ENCODE results near the gene LRP6. TPM values are rescaled to one million over a fixed set of nuclear protein-coding genes. Genes with fewer than 3 reads are reported as not detected.

Gene LRP6
- total and polyA plus RNA-seq, 2 experiments from 2014 or later, result 29.1 to 73.8 TPM

DNA sequence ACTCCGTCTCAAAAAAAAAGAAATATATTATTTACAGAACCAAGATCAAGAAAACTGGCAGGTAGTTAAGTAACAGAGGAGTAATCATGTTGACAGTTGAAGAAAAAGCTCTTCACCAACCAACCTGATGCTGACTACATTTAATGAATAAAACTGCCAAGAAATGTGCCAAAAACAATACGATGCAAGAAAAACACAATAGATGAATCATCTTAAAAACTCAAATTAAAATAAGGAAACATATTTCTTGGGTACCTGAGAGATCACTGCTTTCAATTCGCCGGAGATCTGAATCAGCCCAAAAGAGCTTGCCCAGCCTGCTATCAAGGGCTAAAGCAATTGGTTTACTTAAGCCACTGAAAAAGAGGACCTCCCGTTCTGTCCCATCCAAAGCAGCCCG, 119.7 kb downstream of the LRP6 start:
- H3K36me3 Mint-ChIP-seq (ENCODE audit: low read depth), result peaks cover 46% of the 10 kb centered on the region

More for the DNA sequence above, 119.7 kb downstream of the LRP6 start:
- Mint-ChIP-seq H3K27ac (no peak overlapping the region), H3K4me1 (no peaks in the 10 kb centered on the region), H3K9me3 (no peaks in the 10 kb centered on the region), H3K4me3 (no peak overlapping the region), H3K27me3 (ENCODE audit: insufficient read depth, low read depth, poor library complexity) (no peaks in the 10 kb centered on the region)
- DNase-seq (ENCODE audit: low spot score), result no peak
- H4K20me1 ChIP-seq (replicated peaks; ENCODE audit: insufficient read depth), result no peaks in the 10 kb centered on the region
- H3F3A ChIP-seq (replicated peaks; ENCODE audit: low read depth), result 0 out of 2 replicates have a peak, but pooled peaks cover 2% of the 10 kb centered on the region
- no peak overlapping the region for H3K4me2 ChIP-seq
- no peaks in the 10 kb centered on the region for H3K9me2 ChIP-seq (ENCODE audit: insufficient read depth)
- no peak overlapping the region for H3K27ac ChIP-seq (ENCODE audit: low read depth)
- no peak overlapping the region for H3K4me3 ChIP-seq
- no peak overlapping the region for H2AFZ ChIP-seq
- H3K27me3 ChIP-seq (ENCODE audit: insufficient read depth), result no peaks in the 10 kb centered on the region
- no peak for ATAC-seq
- H3K79me2 ChIP-seq (replicated peaks; ENCODE audit: insufficient read depth), result no peaks in the 10 kb centered on the region; the same call in 1 of the 2 replicates
- H3K36me3 ChIP-seq (ENCODE audit: insufficient read depth), result peaks cover 28% of the 10 kb centered on the region; the same call in 1 of the 2 replicates
- H3K4me1 ChIP-seq (ENCODE audit: insufficient read depth), result no peaks in the 10 kb centered on the region
- TF ChIP-seq, protein P1, sequence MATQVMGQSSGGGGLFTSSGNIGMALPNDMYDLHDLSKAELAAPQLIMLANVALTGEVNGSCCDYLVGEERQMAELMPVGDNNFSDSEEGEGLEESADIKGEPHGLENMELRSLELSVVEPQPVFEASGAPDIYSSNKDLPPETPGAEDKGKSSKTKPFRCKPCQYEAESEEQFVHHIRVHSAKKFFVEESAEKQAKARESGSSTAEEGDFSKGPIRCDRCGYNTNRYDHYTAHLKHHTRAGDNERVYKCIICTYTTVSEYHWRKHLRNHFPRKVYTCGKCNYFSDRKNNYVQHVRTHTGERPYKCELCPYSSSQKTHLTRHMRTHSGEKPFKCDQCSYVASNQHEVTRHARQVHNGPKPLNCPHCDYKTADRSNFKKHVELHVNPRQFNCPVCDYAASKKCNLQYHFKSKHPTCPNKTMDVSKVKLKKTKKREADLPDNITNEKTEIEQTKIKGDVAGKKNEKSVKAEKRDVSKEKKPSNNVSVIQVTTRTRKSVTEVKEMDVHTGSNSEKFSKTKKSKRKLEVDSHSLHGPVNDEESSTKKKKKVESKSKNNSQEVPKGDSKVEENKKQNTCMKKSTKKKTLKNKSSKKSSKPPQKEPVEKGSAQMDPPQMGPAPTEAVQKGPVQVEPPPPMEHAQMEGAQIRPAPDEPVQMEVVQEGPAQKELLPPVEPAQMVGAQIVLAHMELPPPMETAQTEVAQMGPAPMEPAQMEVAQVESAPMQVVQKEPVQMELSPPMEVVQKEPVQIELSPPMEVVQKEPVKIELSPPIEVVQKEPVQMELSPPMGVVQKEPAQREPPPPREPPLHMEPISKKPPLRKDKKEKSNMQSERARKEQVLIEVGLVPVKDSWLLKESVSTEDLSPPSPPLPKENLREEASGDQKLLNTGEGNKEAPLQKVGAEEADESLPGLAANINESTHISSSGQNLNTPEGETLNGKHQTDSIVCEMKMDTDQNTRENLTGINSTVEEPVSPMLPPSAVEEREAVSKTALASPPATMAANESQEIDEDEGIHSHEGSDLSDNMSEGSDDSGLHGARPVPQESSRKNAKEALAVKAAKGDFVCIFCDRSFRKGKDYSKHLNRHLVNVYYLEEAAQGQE (IDR thresholded peaks at IDR 0.05; ENCODE audit: unreplicated experiment), result no peak
- TF ChIP-seq STAT1 (IDR thresholded peaks at IDR 0.05; ENCODE audit: unreplicated experiment) (no peak), EZH2 (IDR thresholded peaks at IDR 0.05; ENCODE audit: low read depth, unreplicated experiment) (no peak), NANOG (IDR thresholded peaks at IDR 0.05; ENCODE audit: borderline replicate concordance) (no peak), ZNF331 (CRISPR knock-in tag; IDR thresholded peaks at IDR 0.05; ENCODE audit: low read depth) (no peak), EZH2phosphoT487 (IDR thresholded peaks at IDR 0.05; ENCODE audit: unreplicated experiment) (no peak), CREB1 (CRISPR knock-in tag; IDR thresholded peaks at IDR 0.05; ENCODE audit: low read depth) (no peak), ZNF114 (CRISPR knock-in tag; IDR thresholded peaks at IDR 0.05) (no peak), POLR2AphosphoS5 (IDR thresholded peaks at IDR 0.05; ENCODE audit: low read depth) (no peak), JUNB (IDR thresholded peaks at IDR 0.05; ENCODE audit: unreplicated experiment) (no peak)
- TF ChIP-seq, protein P2, sequence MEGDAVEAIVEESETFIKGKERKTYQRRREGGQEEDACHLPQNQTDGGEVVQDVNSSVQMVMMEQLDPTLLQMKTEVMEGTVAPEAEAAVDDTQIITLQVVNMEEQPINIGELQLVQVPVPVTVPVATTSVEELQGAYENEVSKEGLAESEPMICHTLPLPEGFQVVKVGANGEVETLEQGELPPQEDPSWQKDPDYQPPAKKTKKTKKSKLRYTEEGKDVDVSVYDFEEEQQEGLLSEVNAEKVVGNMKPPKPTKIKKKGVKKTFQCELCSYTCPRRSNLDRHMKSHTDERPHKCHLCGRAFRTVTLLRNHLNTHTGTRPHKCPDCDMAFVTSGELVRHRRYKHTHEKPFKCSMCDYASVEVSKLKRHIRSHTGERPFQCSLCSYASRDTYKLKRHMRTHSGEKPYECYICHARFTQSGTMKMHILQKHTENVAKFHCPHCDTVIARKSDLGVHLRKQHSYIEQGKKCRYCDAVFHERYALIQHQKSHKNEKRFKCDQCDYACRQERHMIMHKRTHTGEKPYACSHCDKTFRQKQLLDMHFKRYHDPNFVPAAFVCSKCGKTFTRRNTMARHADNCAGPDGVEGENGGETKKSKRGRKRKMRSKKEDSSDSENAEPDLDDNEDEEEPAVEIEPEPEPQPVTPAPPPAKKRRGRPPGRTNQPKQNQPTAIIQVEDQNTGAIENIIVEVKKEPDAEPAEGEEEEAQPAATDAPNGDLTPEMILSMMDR (conservative IDR thresholded peaks at IDR 0.05; ENCODE audit: low read depth in 2 of 2), result no peak
- TF ChIP-seq, protein P3, sequence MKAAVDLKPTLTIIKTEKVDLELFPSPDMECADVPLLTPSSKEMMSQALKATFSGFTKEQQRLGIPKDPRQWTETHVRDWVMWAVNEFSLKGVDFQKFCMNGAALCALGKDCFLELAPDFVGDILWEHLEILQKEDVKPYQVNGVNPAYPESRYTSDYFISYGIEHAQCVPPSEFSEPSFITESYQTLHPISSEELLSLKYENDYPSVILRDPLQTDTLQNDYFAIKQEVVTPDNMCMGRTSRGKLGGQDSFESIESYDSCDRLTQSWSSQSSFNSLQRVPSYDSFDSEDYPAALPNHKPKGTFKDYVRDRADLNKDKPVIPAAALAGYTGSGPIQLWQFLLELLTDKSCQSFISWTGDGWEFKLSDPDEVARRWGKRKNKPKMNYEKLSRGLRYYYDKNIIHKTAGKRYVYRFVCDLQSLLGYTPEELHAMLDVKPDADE (IDR thresholded peaks at IDR 0.05), result no peak
- TF ChIP-seq, protein P4, sequence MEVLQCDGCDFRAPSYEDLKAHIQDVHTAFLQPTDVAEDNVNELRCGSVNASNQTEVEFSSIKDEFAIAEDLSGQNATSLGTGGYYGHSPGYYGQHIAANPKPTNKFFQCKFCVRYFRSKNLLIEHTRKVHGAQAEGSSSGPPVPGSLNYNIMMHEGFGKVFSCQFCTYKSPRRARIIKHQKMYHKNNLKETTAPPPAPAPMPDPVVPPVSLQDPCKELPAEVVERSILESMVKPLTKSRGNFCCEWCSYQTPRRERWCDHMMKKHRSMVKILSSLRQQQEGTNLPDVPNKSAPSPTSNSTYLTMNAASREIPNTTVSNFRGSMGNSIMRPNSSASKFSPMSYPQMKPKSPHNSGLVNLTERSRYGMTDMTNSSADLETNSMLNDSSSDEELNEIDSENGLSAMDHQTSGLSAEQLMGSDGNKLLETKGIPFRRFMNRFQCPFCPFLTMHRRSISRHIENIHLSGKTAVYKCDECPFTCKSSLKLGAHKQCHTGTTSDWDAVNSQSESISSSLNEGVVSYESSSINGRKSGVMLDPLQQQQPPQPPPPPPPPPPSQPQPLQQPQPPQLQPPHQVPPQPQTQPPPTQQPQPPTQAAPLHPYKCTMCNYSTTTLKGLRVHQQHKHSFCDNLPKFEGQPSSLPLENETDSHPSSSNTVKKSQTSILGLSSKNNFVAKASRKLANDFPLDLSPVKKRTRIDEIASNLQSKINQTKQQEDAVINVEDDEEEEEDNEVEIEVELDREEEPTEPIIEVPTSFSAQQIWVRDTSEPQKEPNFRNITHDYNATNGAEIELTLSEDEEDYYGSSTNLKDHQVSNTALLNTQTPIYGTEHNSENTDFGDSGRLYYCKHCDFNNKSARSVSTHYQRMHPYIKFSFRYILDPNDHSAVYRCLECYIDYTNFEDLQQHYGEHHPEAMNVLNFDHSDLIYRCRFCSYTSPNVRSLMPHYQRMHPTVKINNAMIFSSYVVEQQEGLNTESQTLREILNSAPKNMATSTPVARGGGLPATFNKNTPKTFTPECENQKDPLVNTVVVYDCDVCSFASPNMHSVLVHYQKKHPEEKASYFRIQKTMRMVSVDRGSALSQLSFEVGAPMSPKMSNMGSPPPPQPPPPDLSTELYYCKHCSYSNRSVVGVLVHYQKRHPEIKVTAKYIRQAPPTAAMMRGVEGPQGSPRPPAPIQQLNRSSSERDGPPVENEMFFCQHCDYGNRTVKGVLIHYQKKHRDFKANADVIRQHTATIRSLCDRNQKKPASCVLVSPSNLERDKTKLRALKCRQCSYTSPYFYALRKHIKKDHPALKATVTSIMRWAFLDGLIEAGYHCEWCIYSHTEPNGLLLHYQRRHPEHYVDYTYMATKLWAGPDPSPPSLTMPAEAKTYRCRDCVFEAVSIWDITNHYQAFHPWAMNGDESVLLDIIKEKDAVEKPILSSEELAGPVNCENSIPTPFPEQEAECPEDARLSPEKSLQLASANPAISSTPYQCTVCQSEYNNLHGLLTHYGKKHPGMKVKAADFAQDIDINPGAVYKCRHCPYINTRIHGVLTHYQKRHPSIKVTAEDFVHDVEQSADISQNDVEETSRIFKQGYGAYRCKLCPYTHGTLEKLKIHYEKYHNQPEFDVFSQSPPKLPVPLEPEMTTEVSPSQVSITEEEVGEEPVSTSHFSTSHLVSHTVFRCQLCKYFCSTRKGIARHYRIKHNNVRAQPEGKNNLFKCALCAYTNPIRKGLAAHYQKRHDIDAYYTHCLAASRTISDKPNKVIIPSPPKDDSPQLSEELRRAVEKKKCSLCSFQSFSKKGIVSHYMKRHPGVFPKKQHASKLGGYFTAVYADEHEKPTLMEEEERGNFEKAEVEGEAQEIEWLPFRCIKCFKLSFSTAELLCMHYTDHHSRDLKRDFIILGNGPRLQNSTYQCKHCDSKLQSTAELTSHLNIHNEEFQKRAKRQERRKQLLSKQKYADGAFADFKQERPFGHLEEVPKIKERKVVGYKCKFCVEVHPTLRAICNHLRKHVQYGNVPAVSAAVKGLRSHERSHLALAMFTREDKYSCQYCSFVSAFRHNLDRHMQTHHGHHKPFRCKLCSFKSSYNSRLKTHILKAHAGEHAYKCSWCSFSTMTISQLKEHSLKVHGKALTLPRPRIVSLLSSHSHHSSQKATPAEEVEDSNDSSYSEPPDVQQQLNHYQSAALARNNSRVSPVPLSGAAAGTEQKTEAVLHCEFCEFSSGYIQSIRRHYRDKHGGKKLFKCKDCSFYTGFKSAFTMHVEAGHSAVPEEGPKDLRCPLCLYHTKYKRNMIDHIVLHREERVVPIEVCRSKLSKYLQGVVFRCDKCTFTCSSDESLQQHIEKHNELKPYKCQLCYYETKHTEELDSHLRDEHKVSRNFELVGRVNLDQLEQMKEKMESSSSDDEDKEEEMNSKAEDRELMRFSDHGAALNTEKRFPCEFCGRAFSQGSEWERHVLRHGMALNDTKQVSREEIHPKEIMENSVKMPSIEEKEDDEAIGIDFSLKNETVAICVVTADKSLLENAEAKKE (CRISPR knock-in tag; IDR thresholded peaks at IDR 0.05), result no peak
